ENCODE results near the gene PTGER4. TPM values are rescaled to one million over a fixed set of nuclear protein-coding genes. Genes with fewer than 3 reads are reported as not detected.
"Not testable (repeated sequence)": the region's sequence is repeated elsewhere in the genome, so short reads cannot be mapped to it uniquely, and the experiment has no call there.

The PTGER4 gene
- total RNA-seq, 4 donors from 2014 or later, result 14.6 to 27.3 (median 20.8) TPM

DNA sequence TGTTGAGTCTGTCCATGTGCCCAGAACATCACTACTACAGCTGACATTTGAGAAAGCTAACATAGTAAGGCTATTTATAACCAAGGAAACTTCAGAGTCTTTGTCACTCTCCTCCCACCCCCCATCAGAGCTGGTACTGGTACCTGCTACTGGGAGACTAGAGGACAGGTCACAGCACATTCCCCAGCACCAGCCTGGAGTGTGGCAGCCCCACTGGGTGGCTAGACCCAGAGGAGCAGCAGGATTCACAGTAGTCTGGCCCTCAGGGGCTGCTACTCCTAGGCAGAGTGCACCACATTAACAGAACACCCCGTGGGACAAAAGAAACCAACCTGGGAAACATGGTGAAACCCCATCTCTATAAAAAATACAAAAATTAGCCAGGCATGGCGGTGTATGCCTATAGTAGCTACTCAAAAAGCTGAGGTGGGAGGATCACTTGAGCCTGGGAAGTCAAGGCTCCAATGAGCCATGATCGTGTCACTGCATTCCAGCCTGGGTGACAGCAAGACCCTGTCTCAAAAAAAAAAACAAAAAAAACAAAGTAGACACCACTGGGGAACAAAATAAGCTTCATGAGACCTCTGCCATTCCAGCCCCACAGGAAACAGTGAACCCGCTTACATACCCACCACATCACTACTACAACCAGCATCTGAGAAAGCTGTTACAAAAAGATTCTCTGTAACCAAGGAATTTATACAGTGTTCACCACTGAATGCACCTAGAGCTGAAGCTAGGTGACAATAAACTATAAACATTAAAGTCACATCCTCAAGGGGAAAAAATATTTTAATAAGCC is 26.3 kb upstream of the PTGER4 start:
- intact Hi-C loops (cut with DNase I; ENCODE audit: low total_unique reads), result no loop called here
- WGBS, 2 donors, result 90% methylated on average over 4 of the region's 4 CpGs
- no peak for TF ChIP-seq POLR2A (IDR thresholded peaks at IDR 0.05)
- TF ChIP-seq, protein P1, sequence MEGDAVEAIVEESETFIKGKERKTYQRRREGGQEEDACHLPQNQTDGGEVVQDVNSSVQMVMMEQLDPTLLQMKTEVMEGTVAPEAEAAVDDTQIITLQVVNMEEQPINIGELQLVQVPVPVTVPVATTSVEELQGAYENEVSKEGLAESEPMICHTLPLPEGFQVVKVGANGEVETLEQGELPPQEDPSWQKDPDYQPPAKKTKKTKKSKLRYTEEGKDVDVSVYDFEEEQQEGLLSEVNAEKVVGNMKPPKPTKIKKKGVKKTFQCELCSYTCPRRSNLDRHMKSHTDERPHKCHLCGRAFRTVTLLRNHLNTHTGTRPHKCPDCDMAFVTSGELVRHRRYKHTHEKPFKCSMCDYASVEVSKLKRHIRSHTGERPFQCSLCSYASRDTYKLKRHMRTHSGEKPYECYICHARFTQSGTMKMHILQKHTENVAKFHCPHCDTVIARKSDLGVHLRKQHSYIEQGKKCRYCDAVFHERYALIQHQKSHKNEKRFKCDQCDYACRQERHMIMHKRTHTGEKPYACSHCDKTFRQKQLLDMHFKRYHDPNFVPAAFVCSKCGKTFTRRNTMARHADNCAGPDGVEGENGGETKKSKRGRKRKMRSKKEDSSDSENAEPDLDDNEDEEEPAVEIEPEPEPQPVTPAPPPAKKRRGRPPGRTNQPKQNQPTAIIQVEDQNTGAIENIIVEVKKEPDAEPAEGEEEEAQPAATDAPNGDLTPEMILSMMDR (IDR thresholded peaks at IDR 0.05), result no peak
- DNase-seq (ENCODE audit: low spot score in 2 of 2), result no peak
- no peak overlapping the region for H3K4me3 ChIP-seq (ENCODE audit: low read depth, poor library complexity, severe bottlenecking)

DNA sequence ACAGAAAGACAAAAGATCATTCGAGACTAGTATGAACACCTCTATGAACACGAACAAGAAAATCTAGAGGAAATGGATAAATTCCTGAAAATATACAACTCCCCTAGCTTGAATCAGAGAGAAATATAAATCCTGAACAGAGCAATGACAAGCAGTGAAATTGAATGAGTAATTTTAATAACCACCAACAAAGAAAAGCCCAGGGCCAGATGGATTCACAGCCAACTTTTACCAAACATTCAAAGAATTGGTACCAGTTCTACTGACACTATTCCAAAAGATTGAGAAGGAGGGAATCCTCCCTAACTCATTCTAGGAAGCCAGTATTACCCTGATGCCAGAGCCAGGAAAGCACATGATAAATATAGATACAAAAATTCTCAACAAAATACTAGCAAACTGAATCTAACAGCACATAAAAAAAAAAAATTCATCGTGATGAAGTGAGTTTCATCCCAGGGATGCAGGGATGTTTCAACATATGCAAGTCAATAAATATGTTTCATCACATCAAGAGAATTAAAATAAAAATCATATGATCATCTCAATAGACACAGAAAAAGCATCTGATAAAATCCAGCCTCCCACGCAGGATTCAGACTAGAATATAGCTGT is 25.2 kb upstream of the PTGER4 start:
- no peak overlapping the region for H3K4me3 ChIP-seq (ENCODE audit: low read depth, poor library complexity, severe bottlenecking)
- no peak for TF ChIP-seq POLR2A (IDR thresholded peaks at IDR 0.05)
- TF ChIP-seq, protein P1 (IDR thresholded peaks at IDR 0.05), result no peak
- intact Hi-C loops (cut with DNase I; ENCODE audit: low total_unique reads), result no loop called here
- no peak for DNase-seq (ENCODE audit: low spot score in 2 of 2)
- 26 to 35% methylated on average over 4 of the region's 4 CpGs for whole genome bisulfite sequencing, 2 donors

DNA sequence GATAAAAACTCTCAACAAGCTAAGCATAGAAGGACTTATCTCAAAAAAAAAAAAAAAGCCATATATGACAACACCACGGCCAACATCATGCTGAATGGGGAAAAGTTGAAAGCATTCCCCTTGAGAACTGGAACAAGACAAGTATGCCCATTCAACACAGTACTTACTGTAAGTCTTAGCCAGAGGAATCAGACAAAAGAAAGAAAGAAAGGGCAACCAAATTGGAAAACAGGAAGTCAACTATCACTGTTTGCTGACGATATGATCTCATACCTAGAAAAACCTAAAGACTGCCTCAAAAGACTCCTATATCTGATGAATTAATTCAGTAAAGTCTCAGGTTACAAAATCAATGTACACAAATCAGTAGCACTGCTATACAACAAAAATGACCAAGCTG is 24.6 kb upstream of the PTGER4 start:
- no peak for TF ChIP-seq POLR2A (IDR thresholded peaks at IDR 0.05)
- TF ChIP-seq, protein P1 (IDR thresholded peaks at IDR 0.05), result no peak
- DNase-seq (ENCODE audit: low spot score in 2 of 2), result no peak
- intact Hi-C loops (cut with DNase I; ENCODE audit: low total_unique reads), result no loop called here
- H3K4me3 ChIP-seq (ENCODE audit: low read depth, poor library complexity, severe bottlenecking), result no peak overlapping the region
- 73 to 82% methylated on average over 2 of the region's 2 CpGs for WGBS, 2 donors

DNA sequence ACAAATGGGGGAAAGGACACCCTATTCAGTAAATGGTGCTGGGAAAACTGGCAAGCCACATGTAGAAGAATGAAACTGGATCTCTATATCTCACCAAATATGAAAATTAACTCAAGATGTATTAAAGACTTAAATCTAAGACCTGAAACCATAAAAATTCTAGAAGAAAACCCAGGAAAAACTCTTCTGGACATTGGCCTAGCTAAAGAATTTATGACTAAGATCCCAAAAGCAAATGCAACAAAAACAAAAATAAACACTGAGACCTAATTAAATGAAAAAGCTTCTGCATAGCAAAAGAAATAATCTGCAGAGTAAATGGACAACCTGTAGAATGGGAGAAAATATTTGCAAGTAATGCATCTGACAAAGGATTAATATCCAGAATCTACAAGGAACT is 23.6 kb upstream of the PTGER4 start:
- DNase-seq (ENCODE audit: low spot score in 2 of 2); intact Hi-C loops (cut with DNase I; ENCODE audit: low total_unique reads); H3K4me3 ChIP-seq (ENCODE audit: low read depth, poor library complexity, severe bottlenecking): not testable (repeated sequence)

DNA sequence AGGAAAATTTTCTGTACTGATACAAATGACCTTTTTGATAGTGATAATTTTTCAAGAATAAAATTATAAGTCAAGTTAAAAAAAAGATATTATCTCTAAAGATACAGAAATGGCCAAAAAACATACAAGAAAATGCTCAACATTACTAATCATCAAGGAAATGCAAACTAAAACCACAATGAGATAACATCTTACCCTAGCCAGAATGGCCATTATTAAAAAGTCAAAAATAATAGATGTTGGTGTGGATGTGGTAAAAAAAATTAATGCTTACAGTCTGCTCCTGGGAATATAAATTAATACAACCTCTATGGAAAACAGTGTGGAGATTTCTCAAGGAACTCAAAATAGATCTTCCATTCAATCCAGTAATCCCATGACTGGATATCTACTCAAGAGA is 22.9 kb upstream of the PTGER4 start:
- intact Hi-C loops (cut with DNase I; ENCODE audit: low total_unique reads), result no loop called here
- no peak overlapping the region for H3K4me3 ChIP-seq (ENCODE audit: low read depth, poor library complexity, severe bottlenecking)
- no peak for DNase-seq (ENCODE audit: low spot score in 2 of 2)
- no peak for TF ChIP-seq POLR2A (IDR thresholded peaks at IDR 0.05)
- TF ChIP-seq, protein P1 (IDR thresholded peaks at IDR 0.05), result no peak

DNA sequence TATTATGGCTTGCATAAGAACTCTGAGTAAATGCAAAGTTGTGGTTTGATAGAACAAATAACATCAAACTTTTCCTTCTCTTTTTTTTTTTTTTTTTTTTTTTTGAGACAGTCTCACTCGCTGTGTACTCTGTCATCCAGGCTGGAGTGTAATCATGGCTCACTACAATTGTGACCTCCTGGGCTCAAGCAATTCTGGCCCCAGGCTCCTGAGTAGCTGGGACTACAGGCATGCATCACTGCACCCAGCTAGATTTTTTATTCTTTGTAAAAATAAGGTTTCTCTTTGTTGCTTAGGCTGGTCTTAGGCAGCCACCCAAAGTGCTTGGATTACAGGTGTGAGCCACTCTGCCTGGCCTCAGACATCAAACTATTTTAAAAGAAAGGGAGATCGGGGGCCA is 19.0 kb upstream of the PTGER4 start:
- WGBS, 2 donors, result 78 to 88% methylated on average over 2 of the region's 2 CpGs
- intact Hi-C loops (cut with DNase I; ENCODE audit: low total_unique reads), result no loop called here
- TF ChIP-seq POLR2A (IDR thresholded peaks at IDR 0.05), result no peak
- TF ChIP-seq, protein P1 (IDR thresholded peaks at IDR 0.05), result no peak
- no peak for DNase-seq (ENCODE audit: low spot score in 2 of 2)
- no peak overlapping the region for H3K4me3 ChIP-seq (ENCODE audit: low read depth, poor library complexity, severe bottlenecking)
